Smooth muscle cell of the pulmonary artery (primary cell): Measurements from ENCODE around the gene NUP93. TPM values are rescaled to one million over a fixed set of nuclear protein-coding genes. Genes with fewer than 3 reads are reported as not detected.

Experiments used
- total RNA-seq: library from RNA; depleted of rRNA; stranded (reverse); fragments of >200 nt; gene quantifications from 2 replicates; pipeline ENCODE4 v1.2.3, GENCODE V29; 2014

NUP93 gene
- total RNA-seq = 45.2 and 55.7 TPM in 2 replicates

GRCh38 chr16:56729735-56730662 lies at the start of gene NUP93:
TSS of gene NUP93 (plus strand) at chr16:56730129. CDS start at chr16:56748248, 18,119 bp downstream.

GRCh38 chr16:56681939-56682702 lies 47.8 kb upstream of the NUP93 start, which contains the start of gene MT1X:
TSS of gene MT1X (plus strand) at chr16:56682470. CDS start at chr16:56682541, 71 bp downstream.

GRCh38 chr16:56864960-56865359 lies 135.0 kb downstream of the NUP93 start, which contains the start of gene SLC12A3:
TSS of gene SLC12A3 (plus strand) at chr16:56865207. CDS start at chr16:56865236, 29 bp downstream.

Other genes with a start within 250 kb of the NUP93 start
- 46.3 and 47.3 TPM in 2 replicates for gene BBS2, start 210.1 kb upstream of the NUP93 start, total RNA-seq
- not detected in 2 replicates for gene MT4, start 165.1 kb upstream of the NUP93 start, total RNA-seq
- 0.59 TPM in 2 replicates for gene MT3, start 140.6 kb upstream of the NUP93 start, total RNA-seq
- gene MT2A, start 121.5 kb upstream of the NUP93 start, total RNA-seq = 92.7 and 183 TPM in 2 replicates
- gene MT1E, start 104.3 kb upstream of the NUP93 start, total RNA-seq = 86.1 and 156 TPM in 2 replicates
- 1.5 TPM in 1 of 2 replicates, not detected in the other for gene MT1M, start 97.5 kb upstream of the NUP93 start, total RNA-seq
- 1.1 TPM in 1 of 2 replicates, not detected in the other for gene MT1A, start 91.5 kb upstream of the NUP93 start, total RNA-seq
- gene MT1B, start 78.2 kb upstream of the NUP93 start, total RNA-seq = not detected in 2 replicates
- 2.0 TPM in 1 of 2 replicates, not detected in the other for gene MT1F, start 72.2 kb upstream of the NUP93 start, total RNA-seq
- 1.3 TPM in 1 of 2 replicates, not detected in the other for gene MT1G, start 62.1 kb upstream of the NUP93 start, total RNA-seq
- not detected in 2 replicates for gene MT1H, start 60.3 kb upstream of the NUP93 start, total RNA-seq
- 16.5 and 18.4 TPM in 2 replicates for gene MT1X, start 47.7 kb upstream of the NUP93 start, total RNA-seq
- gene SLC12A3, start 135.1 kb downstream of the NUP93 start, total RNA-seq = not detected in 2 replicates
- 129 and 142 TPM in 2 replicates for gene HERPUD1, start 202.0 kb downstream of the NUP93 start, total RNA-seq
- 0.17 and 0.52 TPM in 2 replicates for gene CETP, start 231.8 kb downstream of the NUP93 start, total RNA-seq